EH (cell line): ENCODE data around the gene ZC3H7B.

ENCODE experiments used
- DNase-seq: peaks from one replicate; pipeline ENCODE4 v3.0.0-alpha.2; 2015; ENCODE audit warnings: low read depth

Gene ZC3H7B

GRCh38 chr22:41332217-41332939 lies 31.1 kb downstream of the ZC3H7B start:
- DNase-seq = no peak

GRCh38 chr22:41333806-41334205 lies 32.5 kb downstream of the ZC3H7B start:
- DNase-seq = no peak

- no peak for DNase-seq
Measured at GRCh38 chr22:41334215-41334614, 32.9 kb downstream of the ZC3H7B start.

- no peak for DNase-seq
Measured at GRCh38 chr22:41334951-41335635, 33.8 kb downstream of the ZC3H7B start.

GRCh38 chr22:41338614-41339212 lies 37.4 kb downstream of the ZC3H7B start:
- DNase-seq = no peak

- no peak for DNase-seq
Measured at GRCh38 chr22:41339823-41340222, 38.5 kb downstream of the ZC3H7B start.

GRCh38 chr22:41340357-41340756 lies 39.0 kb downstream of the ZC3H7B start:
- DNase-seq = no peak

- no peak for DNase-seq
Measured at GRCh38 chr22:41341012-41341411, 39.7 kb downstream of the ZC3H7B start.

GRCh38 chr22:41341990-41342389 lies 40.7 kb downstream of the ZC3H7B start:
- DNase-seq = no peak

- DNase-seq = no peak
Measured at GRCh38 chr22:41343300-41343699, 42.0 kb downstream of the ZC3H7B start.

- DNase-seq = peak; percentile 9
Measured at GRCh38 chr22:41343717-41344116, 42.4 kb downstream of the ZC3H7B start.

GRCh38 chr22:41344189-41344788 lies 43.0 kb downstream of the ZC3H7B start:
- DNase-seq = no peak

GRCh38 chr22:41345807-41346335 lies 44.5 kb downstream of the ZC3H7B start:
- no peak for DNase-seq

- no peak for DNase-seq
Measured at GRCh38 chr22:41347066-41347859, 45.9 kb downstream of the ZC3H7B start.

- no peak for DNase-seq
Measured at GRCh38 chr22:41348964-41349484, 47.7 kb downstream of the ZC3H7B start.

GRCh38 chr22:41350087-41350486 lies 48.8 kb downstream of the ZC3H7B start:
- peak; percentile 11 for DNase-seq

GRCh38 chr22:41351011-41351410 lies 49.7 kb downstream of the ZC3H7B start:
- peak; percentile 12 for DNase-seq

GRCh38 chr22:41352058-41352457 lies 50.7 kb downstream of the ZC3H7B start:
- peak; percentile 78 for DNase-seq

- no peak for DNase-seq
Measured at GRCh38 chr22:41353862-41354575, 52.7 kb downstream of the ZC3H7B start.

- DNase-seq = no peak
Measured at GRCh38 chr22:41354979-41355378, 53.7 kb downstream of the ZC3H7B start.

GRCh38 chr22:41355895-41356294 lies 54.6 kb downstream of the ZC3H7B start:
- DNase-seq = no peak
